Karpas-422 (cell line): Measurements from ENCODE around the gene KRT86. TPM values are rescaled to one million over a fixed set of nuclear protein-coding genes. Genes with fewer than 3 reads are reported as not detected.

Experiments
- DNase-seq: peaks from one replicate; pipeline ENCODE4 v3.0.0-alpha.2; 2015
- H2AFZ ChIP-seq: fragments of 200-600 bp; sonication (generic); 2 replicates; pipeline ENCODE4 v1.6.1; 2014; ENCODE audit warnings: antibody characterized with exemption, low read length, mixed read lengths
- H3K27ac ChIP-seq: fragments of 200-600 bp; sonication (generic); 2 replicates; pipeline ENCODE4 v1.5.1; 2014; ENCODE audit warnings: mild to moderate bottlenecking, low read length, moderate library complexity
- H3K27me3 ChIP-seq: fragments of 200-600 bp; sonication (generic); 2 replicates; pipeline ENCODE4 v1.6.1; 2014; ENCODE audit warnings: low read length, mixed read lengths
- H3K36me3 ChIP-seq: fragments of 200-600 bp; sonication (generic); 2 replicates; pipeline ENCODE4 v1.6.1; 2014; ENCODE audit warnings: low read length, mixed read lengths; ENCODE audit not compliant: insufficient read depth
- H3K4me1 ChIP-seq: fragments of 200-600 bp; sonication (generic); 2 replicates; pipeline ENCODE4 v1.6.1; 2014; ENCODE audit warnings: mild to moderate bottlenecking, low read length, mixed read lengths
- H3K4me2 ChIP-seq: fragments of 200-600 bp; sonication (generic); 2 replicates; pipeline ENCODE4 v1.6.1; 2014; ENCODE audit warnings: low read length, low read depth, mild to moderate bottlenecking; ENCODE audit not compliant: poor library complexity, severe bottlenecking
- H3K4me3 ChIP-seq: fragments of 200-600 bp; sonication (generic); 2 replicates; pipeline ENCODE4 v1.5.1; 2014; ENCODE audit warnings: mild to moderate bottlenecking, antibody characterized with exemption, low read length, mixed read lengths
- H3K79me2 ChIP-seq: fragments of 200-600 bp; sonication (generic); 2 replicates; pipeline ENCODE4 v1.6.1; 2014; ENCODE audit warnings: mild to moderate bottlenecking, low read length, mixed read lengths
- H3K9ac ChIP-seq: fragments of 200-600 bp; sonication (generic); 2 replicates; pipeline ENCODE4 v1.6.0; 2014; ENCODE audit warnings: low read length
- H3K9me2 ChIP-seq: fragments of 200-600 bp; sonication (generic), shearing (Covaris generic); replicated peaks from 2 replicates; pipeline ENCODE4 v1.6.0; 2014; ENCODE audit warnings: mild to moderate bottlenecking, low read length, moderate library complexity; ENCODE audit not compliant: insufficient read depth
- H3K9me3 ChIP-seq: fragments of 300-700, 200-600 bp; sonication (generic); 2 replicates; pipeline ENCODE4 v1.6.1; 2014; ENCODE audit warnings: low read length, mixed read lengths
- H4K20me1 ChIP-seq: fragments of 200-600 bp; sonication (generic); 2 replicates; pipeline ENCODE4 v1.6.1; 2014; ENCODE audit warnings: mild to moderate bottlenecking, antibody characterized with exemption, low read length, low read depth; ENCODE audit not compliant: insufficient read depth
- total RNA-seq: library from RNA; depleted of rRNA; stranded (reverse); fragments of >200 nt; shearing (Covaris generic); gene quantifications from 2 replicates; pipeline ENCODE4 v1.2.3, GENCODE V29; 2014; ENCODE audit warnings: low replicate concordance

The KRT86 gene
- total RNA-seq, 1 experiment from 2014 or later, result not detected

DNA sequence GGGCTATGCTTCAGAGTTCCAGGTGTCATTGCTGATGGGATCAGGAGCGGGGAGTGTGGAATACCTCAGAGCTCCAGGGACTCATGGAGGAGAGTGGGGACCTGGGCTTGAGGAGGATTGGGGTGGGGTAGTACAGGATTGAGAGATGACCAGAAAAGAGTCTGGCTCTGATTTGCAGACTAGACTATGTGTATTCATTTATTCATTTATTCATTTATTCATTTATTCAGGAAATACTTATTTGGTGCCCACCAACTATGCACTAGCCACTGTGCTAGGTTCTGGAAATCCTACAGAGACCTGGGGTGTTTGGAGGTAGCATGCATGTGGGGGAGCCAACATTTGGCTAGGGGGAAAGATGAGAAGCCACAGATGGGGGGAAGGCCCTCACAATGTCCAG, 47.6 kb downstream of the KRT86 start:
- no peak for DNase-seq
- H3K9ac ChIP-seq, result no peak overlapping the region
- H3K9me2 ChIP-seq, result no peaks in the 10 kb centered on the region
- no peak overlapping the region for H3K4me2 ChIP-seq
- H3K9me3 ChIP-seq, result no peaks in the 10 kb centered on the region
- H3K27ac ChIP-seq, result no peak overlapping the region
- H2AFZ ChIP-seq, result no peak overlapping the region
- H4K20me1 ChIP-seq, result no peaks in the 10 kb centered on the region
- H3K27me3 ChIP-seq, result no peaks in the 10 kb centered on the region
- H3K4me3 ChIP-seq, result no peak overlapping the region
- H3K36me3 ChIP-seq, result no peaks in the 10 kb centered on the region
- peaks cover 3% of the 10 kb centered on the region for H3K4me1 ChIP-seq
- no peaks in the 10 kb centered on the region for H3K79me2 ChIP-seq

DNA sequence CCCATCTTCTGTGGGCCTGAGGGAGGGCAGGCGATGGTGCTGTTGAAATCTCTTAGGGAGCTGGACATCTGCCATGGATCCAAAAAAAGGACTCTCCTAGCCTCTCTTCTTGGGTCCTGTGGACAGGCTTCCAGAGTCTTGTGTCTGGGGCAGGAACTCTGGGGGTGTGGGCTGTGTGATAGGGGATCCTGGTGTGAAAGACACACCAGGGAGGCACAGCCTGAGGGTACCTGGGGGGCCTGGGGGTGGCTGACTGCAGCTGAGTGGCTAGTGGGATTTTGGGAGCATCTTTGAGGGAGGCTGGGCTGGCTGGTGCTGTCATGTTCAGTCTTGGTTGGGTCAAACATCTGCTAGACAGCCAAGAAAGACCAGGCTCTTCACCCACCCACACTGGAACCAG, 48.6 kb downstream of the KRT86 start:
- Histone ChIP-seq H3K9me3 (no peaks in the 10 kb centered on the region), H3K27ac (no peak overlapping the region), H3K27me3 (no peaks in the 10 kb centered on the region)

GRCh38 chr12:52323416-52324152, 49.1 kb downstream of the KRT86 start:
- H3K9me2 ChIP-seq, result no peaks in the 10 kb centered on the region
- peaks cover 17% of the 10 kb centered on the region for H3K4me1 ChIP-seq
- no peak overlapping the region for H3K4me3 ChIP-seq
- no peak overlapping the region for H3K4me2 ChIP-seq
- no peak for DNase-seq
- H3K9me3 ChIP-seq, result no peaks in the 10 kb centered on the region
- no peaks in the 10 kb centered on the region for H3K27me3 ChIP-seq
- no peaks in the 10 kb centered on the region for H3K36me3 ChIP-seq
- H3K9ac ChIP-seq, result no peak overlapping the region
- H3K79me2 ChIP-seq, result no peaks in the 10 kb centered on the region
- H2AFZ ChIP-seq, result no peak overlapping the region
- no peak overlapping the region for H3K27ac ChIP-seq
- no peaks in the 10 kb centered on the region for H4K20me1 ChIP-seq

More for the DNA sequence above, 48.6 kb downstream of the KRT86 start:
- no peaks in the 10 kb centered on the region for H3K9me2 ChIP-seq
- no peak overlapping the region for H3K4me2 ChIP-seq
- no peaks in the 10 kb centered on the region for H3K79me2 ChIP-seq
- no peak for DNase-seq
- no peak overlapping the region for H3K4me3 ChIP-seq
- H4K20me1 ChIP-seq, result no peaks in the 10 kb centered on the region
- no peak overlapping the region for H3K9ac ChIP-seq
- H3K36me3 ChIP-seq, result no peaks in the 10 kb centered on the region
- H3K4me1 ChIP-seq, result peaks cover 11% of the 10 kb centered on the region
- no peak overlapping the region for H2AFZ ChIP-seq

GRCh38 chr12:52324153-52324444, 49.7 kb downstream of the KRT86 start:
- no peaks in the 10 kb centered on the region for H3K27me3 ChIP-seq
- H3K27ac ChIP-seq, result no peak overlapping the region
- no peaks in the 10 kb centered on the region for H4K20me1 ChIP-seq
- no peaks in the 10 kb centered on the region for H3K9me2 ChIP-seq
- no peaks in the 10 kb centered on the region for H3K9me3 ChIP-seq
- H3K4me3 ChIP-seq, result no peak overlapping the region
- DNase-seq, result no peak
- H3K4me1 ChIP-seq, result peaks cover 22% of the 10 kb centered on the region
- no peak overlapping the region for H3K9ac ChIP-seq
- no peak overlapping the region for H2AFZ ChIP-seq
- H3K4me2 ChIP-seq, result no peak overlapping the region
- no peaks in the 10 kb centered on the region for H3K36me3 ChIP-seq
- no peaks in the 10 kb centered on the region for H3K79me2 ChIP-seq

- Histone ChIP-seq H3K4me3 (no peak overlapping the region), H4K20me1 (no peaks in the 10 kb centered on the region), H3K9me3 (no peaks in the 10 kb centered on the region), H3K9ac (no peak overlapping the region), H3K27ac (no peak overlapping the region), H3K4me1 (peaks cover 42% of the 10 kb centered on the region), H3K9me2 (no peaks in the 10 kb centered on the region), H3K79me2 (no peaks in the 10 kb centered on the region), H3K36me3 (no peaks in the 10 kb centered on the region), H2AFZ (no peak overlapping the region), H3K27me3 (no peaks in the 10 kb centered on the region), H3K4me2 (no peak overlapping the region)
- peak; percentile 90 for DNase-seq
These were observed 52.8 kb downstream of the KRT86 start for GRCh38 chr12:52327052-52327829.

DNA sequence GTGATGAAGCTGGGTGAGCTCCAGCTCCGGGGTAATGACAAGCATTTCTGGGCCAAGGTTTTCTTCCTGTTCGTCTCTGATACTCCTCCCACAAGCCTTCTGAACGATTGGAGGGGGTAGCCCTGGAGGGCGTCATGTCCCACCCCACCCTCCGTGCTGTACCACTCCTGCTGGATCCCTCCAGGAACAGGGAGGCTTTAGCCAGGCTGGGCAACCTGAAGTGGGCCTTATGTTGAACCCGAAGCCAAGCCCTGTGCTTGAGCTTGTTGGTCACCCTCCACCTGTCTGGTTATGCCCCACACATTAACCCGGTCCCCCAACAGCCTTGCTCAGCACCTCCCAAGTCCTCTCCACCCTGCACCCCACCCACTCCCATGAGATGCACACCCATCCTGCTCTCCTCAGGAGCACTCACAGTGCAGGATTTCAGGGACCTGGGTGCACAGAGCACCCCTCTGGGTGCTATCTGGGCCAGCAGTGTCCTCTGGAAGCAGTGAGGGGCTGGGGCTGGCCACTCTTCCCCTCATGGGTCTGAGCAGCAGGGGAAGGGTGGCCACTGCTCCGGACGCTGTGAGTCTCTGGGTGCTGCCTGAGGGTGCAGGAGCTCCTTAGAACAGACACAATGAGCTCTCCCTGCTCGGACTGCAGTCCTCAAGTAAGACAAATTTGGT, 53.5 kb downstream of the KRT86 start:
- no peaks in the 10 kb centered on the region for H4K20me1 ChIP-seq
- no peak overlapping the region for H3K4me2 ChIP-seq
- no peak for DNase-seq
- H3K9ac ChIP-seq, result no peak overlapping the region
- H3K4me3 ChIP-seq, result no peak overlapping the region
- H3K79me2 ChIP-seq, result no peaks in the 10 kb centered on the region
- H3K4me1 ChIP-seq, result peaks cover 42% of the 10 kb centered on the region
- H3K36me3 ChIP-seq, result no peaks in the 10 kb centered on the region
- H3K27me3 ChIP-seq, result no peaks in the 10 kb centered on the region
- H3K9me3 ChIP-seq, result no peaks in the 10 kb centered on the region
- no peaks in the 10 kb centered on the region for H3K9me2 ChIP-seq
- no peak overlapping the region for H3K27ac ChIP-seq
- no peak overlapping the region for H2AFZ ChIP-seq

- no peaks in the 10 kb centered on the region for H3K27me3 ChIP-seq
- H3K4me2 ChIP-seq, result no peak overlapping the region
- no peaks in the 10 kb centered on the region for H3K9me2 ChIP-seq
- H3K4me3 ChIP-seq, result no peak overlapping the region
- no peak for DNase-seq
- H4K20me1 ChIP-seq, result no peaks in the 10 kb centered on the region
- no peaks in the 10 kb centered on the region for H3K9me3 ChIP-seq
- H3K4me1 ChIP-seq, result peaks cover 42% of the 10 kb centered on the region
- no peak overlapping the region for H2AFZ ChIP-seq
- H3K36me3 ChIP-seq, result no peaks in the 10 kb centered on the region
- no peaks in the 10 kb centered on the region for H3K79me2 ChIP-seq
- H3K27ac ChIP-seq, result no peak overlapping the region
- no peak overlapping the region for H3K9ac ChIP-seq
These were observed 56.6 kb downstream of the KRT86 start for GRCh38 chr12:52331039-52331438.

DNA sequence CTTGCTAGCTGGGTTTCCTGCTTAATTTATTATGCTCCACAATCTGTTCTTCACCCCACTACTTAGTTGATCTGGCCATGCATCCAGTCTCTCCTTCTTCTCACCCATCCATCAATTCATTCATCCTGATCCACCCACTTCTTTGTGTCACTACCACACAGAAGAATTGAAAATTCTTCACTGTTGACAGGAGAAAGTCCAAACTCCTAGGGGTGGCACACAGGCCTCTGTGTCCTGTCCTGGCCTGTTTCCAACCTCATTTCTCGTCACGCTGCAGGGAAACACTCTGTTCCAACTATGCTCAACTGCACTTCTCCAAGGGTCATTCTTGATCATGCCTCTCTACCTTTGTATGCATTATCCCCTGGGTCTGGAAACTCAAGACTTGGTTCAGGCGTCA, 57.4 kb downstream of the KRT86 start:
- no peak for DNase-seq
- H3K36me3 ChIP-seq, result no peaks in the 10 kb centered on the region
- H3K9me3 ChIP-seq, result no peaks in the 10 kb centered on the region
- H4K20me1 ChIP-seq, result no peaks in the 10 kb centered on the region
- H3K4me3 ChIP-seq, result no peak overlapping the region
- no peaks in the 10 kb centered on the region for H3K27me3 ChIP-seq
- no peaks in the 10 kb centered on the region for H3K79me2 ChIP-seq
- no peaks in the 10 kb centered on the region for H3K9me2 ChIP-seq
- H2AFZ ChIP-seq, result no peak overlapping the region
- H3K4me1 ChIP-seq, result peaks cover 41% of the 10 kb centered on the region
- no peak overlapping the region for H3K9ac ChIP-seq
- no peak overlapping the region for H3K4me2 ChIP-seq
- H3K27ac ChIP-seq, result no peak overlapping the region
